Stomach smooth muscle (tissue), 2 donors: ENCODE results near the gene ASCL2.

Experiments
- H3K27ac ChIP-seq: one replicate; pipeline ENCODE4 v1.7.0; 2013; ENCODE audit warnings: mild to moderate bottlenecking, low read length, inconsistent platforms
- H3K27me3 ChIP-seq, 2 donors: one replicate each; pipeline ENCODE4 v1.7.0; 2013; ENCODE audit warnings: low read length in 2 of 2; ENCODE audit not compliant: insufficient read depth in 2 of 2, control insufficient read depth in 1 of 2
- H3K36me3 ChIP-seq, 2 donors: one replicate each; pipeline ENCODE4 v1.7.0; 2013; ENCODE audit warnings: low read length in 2 of 2; ENCODE audit not compliant: control insufficient read depth in 2 of 2, insufficient read depth in 2 of 2
- H3K4me1 ChIP-seq: one replicate; pipeline ENCODE4 v1.7.0; 2013; ENCODE audit warnings: low read length; ENCODE audit not compliant: control insufficient read depth, insufficient read depth
- H3K4me3 ChIP-seq, 2 donors: one replicate each; pipeline ENCODE4 v1.7.0; 2013; ENCODE audit warnings: low read length in 2 of 2
- H3K9ac ChIP-seq, 2 donors: one replicate each; pipeline ENCODE4 v1.7.0; 2013; ENCODE audit warnings: low read length in 2 of 2, mild to moderate bottlenecking in 1 of 2
- H3K9me3 ChIP-seq, 2 donors: one replicate each; pipeline ENCODE4 v1.7.0; 2013; ENCODE audit warnings: low read length in 2 of 2; ENCODE audit not compliant: control insufficient read depth in 2 of 2
- donor health status: healthy.
- donor health status: Pancreatic carcinoma.

ASCL2 gene

DNA sequence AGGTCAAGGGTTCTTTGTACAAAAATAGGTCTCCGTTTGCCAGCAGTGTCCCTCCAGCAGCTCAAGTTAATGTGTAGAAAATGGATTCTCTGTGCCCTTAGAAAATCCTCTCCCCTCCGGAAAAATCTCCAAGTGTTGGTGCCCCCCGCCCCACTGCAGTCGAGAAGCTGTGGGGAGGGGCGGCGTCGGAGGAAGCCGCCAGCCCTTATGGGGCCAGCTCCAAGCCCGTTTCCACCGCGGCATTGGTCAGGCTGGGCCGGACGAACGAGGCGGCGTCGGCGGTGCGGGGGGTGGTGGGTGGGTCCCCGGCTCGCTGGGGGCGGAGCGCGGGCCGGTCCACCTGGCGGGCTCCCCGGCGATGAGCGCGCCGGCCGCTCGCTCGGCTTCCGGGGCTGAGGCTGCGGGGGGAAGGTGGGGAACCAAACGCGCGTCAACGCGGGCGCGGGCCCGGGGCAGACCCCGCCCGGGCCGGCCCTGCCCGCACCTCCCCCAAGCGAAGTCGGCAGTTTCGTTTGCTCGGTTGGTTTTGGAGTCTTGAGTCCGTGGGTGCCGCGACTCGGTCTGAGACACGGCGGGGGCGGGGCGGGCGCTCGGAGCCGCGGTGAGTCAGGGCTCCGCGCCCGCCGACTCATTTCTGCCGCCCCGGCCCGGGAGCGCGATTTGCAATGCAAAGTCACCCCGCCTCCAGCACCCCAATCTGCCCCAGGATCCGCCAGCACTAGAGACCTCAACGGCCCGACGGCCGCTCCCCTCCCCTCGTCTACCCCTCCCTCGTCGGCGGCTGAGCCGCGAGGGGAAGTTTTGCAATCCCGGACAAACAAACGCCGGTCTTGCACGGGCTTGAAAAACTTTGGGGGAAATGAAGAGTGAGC is 1.4 kb downstream of the ASCL2 start:
- Histone ChIP-seq H3K9ac (no peak overlapping the region), H3K9me3 (no peaks in the 10 kb centered on the region), H3K4me1 (peaks cover 20% of the 10 kb centered on the region), H3K36me3 (no peaks in the 10 kb centered on the region), H3K27ac (no peak overlapping the region), H3K4me3 (peak overlapping the region; percentile 25 to 47), H3K27me3 (peaks cover 15 to 51% of the 10 kb centered on the region in 2 donors)

DNA sequence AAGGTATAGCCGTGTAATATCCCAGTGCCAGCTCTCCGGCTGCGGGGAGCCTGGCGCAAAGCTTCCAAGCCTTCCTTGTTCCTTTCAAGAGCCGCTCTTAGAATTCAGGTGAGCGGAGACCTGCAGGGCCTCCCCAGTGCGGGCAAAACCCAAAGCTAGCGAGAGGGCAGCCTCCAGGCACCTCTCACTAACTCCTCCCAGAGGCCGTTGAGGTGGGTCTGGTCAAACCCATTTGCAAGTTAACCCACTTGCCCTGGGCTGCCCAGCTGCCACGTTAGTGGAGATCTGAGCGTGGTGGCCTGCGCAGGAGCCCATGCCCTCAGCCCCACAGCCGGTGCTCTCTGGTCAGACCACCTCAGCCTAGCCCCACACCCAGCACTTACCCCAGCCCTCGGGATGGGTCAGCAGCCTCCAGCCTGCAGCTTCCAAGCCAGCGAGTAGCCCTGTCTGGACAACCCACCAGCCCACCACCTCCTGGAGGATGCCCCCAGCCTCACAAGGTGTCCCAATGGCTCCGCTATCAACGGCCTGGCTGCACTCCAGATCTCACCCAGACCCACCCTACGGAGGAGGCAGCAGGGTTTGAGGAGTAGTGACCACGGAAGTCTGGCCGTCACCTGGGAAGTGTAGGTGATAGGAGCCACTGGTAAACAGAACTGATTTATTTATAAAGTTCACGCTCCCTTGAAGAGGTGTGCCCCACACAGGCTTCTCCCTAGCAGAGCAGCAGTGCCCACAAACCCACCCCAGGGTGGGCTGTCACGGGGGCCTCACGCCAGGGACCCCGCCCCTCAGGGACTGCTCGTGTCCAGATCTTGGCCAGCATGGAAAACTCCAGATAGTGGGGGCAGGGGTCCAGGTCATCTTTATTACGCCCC is 2.3 kb downstream of the ASCL2 start:
- Histone ChIP-seq H3K9ac (no peak overlapping the region), H3K27ac (no peak overlapping the region), H3K9me3 (no peaks in the 10 kb centered on the region), H3K36me3 (no peaks in the 10 kb centered on the region), H3K27me3 (peaks cover 15 to 51% of the 10 kb centered on the region in 2 donors), H3K4me3 (no peak overlapping the region), H3K4me1 (peaks cover 20% of the 10 kb centered on the region)

DNA sequence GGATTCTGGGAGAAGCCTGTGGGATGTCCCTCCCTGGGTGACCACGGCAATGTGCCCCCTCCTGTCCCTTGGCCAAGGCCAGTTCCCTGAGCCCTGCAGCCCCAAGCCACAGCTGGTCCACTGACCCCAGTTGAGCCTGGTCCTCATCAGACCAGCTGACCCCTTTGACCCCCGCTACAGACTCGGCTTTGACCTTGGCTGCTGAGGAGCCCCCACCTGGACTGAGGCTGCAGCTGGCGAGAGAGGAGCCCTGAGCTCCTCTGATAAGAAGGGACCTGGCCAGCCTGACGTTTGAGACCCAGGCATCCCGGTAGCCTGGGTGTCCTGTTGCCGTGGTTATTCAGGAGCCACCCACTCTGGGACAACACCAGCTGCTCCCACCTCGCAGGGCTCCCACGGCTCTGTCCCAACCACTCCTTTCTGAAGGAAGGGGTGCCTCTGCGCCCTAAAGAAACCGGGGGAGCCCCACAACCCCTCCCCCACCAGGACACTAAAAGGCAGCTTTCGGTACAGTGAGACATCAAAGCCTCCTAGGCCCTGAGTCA is 3.0 kb downstream of the ASCL2 start:
- no peak overlapping the region for H3K27ac ChIP-seq
- H3K4me1 ChIP-seq: peaks cover 20% of the 10 kb centered on the region
- no peak overlapping the region for H3K4me3 ChIP-seq
- peaks cover 16 to 49% of the 10 kb centered on the region in 2 donors for H3K27me3 ChIP-seq
- no peaks in the 10 kb centered on the region for H3K36me3 ChIP-seq
- H3K9ac ChIP-seq: no peak overlapping the region
- no peaks in the 10 kb centered on the region for H3K9me3 ChIP-seq

DNA sequence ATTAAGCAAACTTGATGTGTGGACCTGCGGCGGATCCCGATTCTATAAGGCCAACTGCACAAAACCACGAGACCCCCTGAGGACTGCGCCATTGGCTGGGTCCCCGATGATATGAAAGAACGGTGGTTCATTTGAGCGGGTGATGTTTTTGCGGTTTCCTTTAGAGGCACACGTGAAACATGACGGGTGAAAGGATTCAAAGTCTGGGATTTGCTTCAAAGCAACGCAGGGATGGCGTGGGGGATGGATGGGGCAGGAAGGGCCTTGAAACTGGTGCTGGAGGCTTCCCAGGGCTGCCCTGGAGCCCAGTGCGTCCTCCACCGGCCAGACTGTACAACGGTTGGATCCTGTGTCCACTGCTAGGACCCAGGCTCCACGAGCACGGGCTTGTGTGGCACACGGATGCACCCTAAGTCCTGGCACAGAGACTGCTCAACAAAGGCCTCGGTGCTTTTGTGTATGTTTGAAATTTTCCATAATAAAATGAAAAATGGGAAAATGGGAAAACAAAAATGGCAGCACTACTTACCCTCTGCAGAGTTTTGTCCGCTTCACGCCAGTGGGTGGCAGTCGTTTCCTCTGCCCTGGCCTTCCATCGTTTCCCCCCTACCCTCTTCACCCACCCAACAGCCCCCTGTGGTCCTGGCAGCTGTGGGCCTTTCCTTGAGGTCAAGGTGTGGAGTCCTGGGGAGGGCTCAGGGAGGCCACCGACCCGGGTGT is 3.6 kb downstream of the ASCL2 start:
- peaks cover 20% of the 10 kb centered on the region for H3K4me1 ChIP-seq
- no peak overlapping the region for H3K4me3 ChIP-seq
- H3K27ac ChIP-seq: no peak overlapping the region
- no peak overlapping the region for H3K9ac ChIP-seq
- peaks cover 13 to 43% of the 10 kb centered on the region in 2 donors for H3K27me3 ChIP-seq
- H3K36me3 ChIP-seq: no peaks in the 10 kb centered on the region
- H3K9me3 ChIP-seq: no peaks in the 10 kb centered on the region

DNA sequence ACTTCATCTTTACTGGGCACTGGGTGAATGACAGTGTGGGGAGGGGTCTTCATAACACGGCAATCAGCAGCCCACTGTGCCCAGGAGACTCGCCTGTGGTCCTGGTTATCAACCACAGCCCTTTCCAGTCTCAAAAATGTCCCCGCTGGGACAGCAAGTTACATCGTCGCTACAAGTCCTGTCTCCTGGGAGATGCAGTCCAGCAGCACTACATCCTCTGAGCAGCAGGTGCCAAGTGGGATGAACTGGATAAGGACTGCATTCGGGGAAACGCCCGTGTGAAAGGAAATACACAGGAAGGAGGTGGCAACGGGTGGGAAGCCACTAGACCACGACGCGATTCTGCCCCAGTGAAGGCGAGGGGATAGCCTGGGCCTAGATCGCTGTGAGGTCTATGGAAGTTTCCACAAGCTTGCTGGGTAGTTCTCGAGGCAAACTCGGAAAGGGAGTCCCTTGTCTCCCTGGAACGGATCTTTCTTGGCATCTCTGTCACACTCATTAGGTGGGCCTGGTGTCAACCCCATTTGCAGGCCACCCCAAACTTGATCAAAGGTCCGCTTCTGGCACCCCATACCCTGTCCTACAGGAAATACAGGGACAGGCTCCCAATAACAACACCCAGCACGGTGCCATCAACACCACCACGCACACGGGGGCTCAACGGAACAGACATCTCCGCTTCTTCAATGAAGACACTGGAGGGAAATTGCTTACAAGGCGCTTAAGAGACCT is 4.4 kb downstream of the ASCL2 start:
- peaks cover 19% of the 10 kb centered on the region for H3K4me1 ChIP-seq
- no peaks in the 10 kb centered on the region for H3K9me3 ChIP-seq
- H3K27ac ChIP-seq: no peak overlapping the region
- H3K27me3 ChIP-seq: peaks cover 10 to 37% of the 10 kb centered on the region in 2 donors
- H3K9ac ChIP-seq: no peak overlapping the region
- no peaks in the 10 kb centered on the region for H3K36me3 ChIP-seq
- H3K4me3 ChIP-seq: no peak overlapping the region

DNA sequence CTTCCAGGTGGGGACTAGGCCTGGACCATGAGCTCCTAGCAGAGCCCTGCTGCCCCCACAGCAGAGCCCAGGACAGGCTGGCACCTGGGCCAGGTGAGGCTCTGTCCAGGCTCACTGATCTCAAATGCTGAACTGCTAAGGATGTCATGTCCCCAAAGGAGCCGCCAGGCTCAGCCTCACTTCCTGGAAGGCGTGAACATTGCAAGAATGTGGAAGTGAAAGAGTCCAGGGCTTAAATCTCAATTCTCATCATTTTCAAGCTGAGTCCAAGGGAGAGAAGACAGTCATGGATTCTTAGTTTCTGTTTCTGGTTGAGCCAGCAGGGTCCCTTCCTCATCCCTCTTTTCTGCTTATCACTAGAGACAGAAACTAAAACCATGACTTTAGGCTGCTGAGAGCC is 5.0 kb downstream of the ASCL2 start:
- H3K4me1 ChIP-seq: peaks cover 13% of the 10 kb centered on the region
- H3K9me3 ChIP-seq: no peaks in the 10 kb centered on the region
- H3K27me3 ChIP-seq: peaks cover 9 to 31% of the 10 kb centered on the region in 2 donors
- no peak overlapping the region for H3K27ac ChIP-seq
- no peaks in the 10 kb centered on the region for H3K36me3 ChIP-seq
- no peak overlapping the region for H3K4me3 ChIP-seq
- H3K9ac ChIP-seq: no peak overlapping the region

DNA sequence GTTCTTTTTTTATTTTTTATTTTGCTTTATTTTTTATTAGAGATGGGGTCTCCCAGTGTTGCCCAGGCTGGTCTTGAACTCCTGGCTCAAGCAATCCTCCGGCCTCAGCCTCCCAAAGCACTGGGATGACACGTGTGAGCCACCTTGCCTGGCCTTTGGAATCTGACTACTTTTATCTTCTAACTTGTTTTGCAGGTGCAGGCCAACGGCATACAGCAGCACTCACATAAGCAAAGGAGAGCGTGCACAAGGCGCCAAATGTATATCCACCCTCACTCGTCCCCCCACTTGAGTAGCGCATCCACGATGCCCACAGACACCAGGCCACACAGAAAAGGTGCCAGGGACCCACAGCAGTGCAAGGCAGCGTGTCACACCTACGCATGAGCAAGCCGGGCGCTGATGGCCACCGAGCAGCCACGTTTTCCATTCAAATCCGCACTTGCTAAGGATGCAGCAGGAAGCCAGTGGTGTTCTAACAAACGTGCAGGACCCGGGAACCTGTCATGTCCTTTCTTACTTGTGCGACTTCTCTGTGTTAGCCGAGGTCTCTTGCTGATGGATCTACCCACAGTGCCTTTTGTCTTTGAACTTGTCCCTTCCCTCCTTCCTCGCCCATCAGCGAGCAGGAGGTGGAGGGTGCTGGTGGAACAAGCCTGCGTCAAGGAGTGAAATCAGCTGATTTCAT is 5.9 kb downstream of the ASCL2 start:
- H3K4me1 ChIP-seq: peaks cover 5% of the 10 kb centered on the region
- no peak overlapping the region for H3K4me3 ChIP-seq
- no peaks in the 10 kb centered on the region for H3K9me3 ChIP-seq
- H3K27me3 ChIP-seq: peaks cover 7 to 23% of the 10 kb centered on the region in 2 donors
- no peak overlapping the region for H3K27ac ChIP-seq
- H3K36me3 ChIP-seq: no peaks in the 10 kb centered on the region
- H3K9ac ChIP-seq: no peak overlapping the region

DNA sequence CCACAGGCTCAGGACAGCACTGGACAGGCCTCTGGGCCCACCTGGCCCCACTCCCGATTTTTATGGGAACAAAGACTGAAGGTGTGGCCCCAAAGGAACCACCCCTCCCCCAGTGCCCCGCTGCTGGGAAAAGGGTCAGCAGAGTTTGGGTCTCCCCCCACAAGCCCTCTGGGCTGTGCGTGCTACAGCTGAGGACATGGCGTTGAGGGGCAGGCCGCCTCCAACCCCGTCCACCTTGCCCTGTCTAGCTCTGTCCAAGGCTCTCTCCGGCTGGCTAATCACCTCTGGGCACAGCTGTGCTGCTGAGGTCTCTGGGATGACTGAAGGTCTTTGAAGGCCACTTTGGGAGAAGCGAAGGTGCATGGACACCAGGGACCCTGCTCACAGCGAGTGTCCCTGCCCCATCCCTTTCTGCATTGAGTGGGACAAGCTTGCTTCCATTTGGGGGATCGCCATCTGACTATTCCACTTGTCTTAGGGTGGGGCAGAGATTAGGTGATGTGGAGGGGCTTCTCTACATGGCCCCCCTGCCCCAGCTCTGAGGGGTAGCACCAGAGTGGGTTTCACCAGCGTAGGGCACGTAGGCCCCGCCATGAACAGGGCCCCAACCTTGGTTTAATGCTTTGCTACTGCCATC is 6.5 kb downstream of the ASCL2 start:
- no peaks in the 10 kb centered on the region for H3K36me3 ChIP-seq
- no peak overlapping the region for H3K27ac ChIP-seq
- H3K9ac ChIP-seq: no peak overlapping the region
- no peaks in the 10 kb centered on the region for H3K9me3 ChIP-seq
- no peak overlapping the region for H3K4me3 ChIP-seq
- H3K27me3 ChIP-seq: peaks cover 10 to 17% of the 10 kb centered on the region in 2 donors
- no peaks in the 10 kb centered on the region for H3K4me1 ChIP-seq

DNA sequence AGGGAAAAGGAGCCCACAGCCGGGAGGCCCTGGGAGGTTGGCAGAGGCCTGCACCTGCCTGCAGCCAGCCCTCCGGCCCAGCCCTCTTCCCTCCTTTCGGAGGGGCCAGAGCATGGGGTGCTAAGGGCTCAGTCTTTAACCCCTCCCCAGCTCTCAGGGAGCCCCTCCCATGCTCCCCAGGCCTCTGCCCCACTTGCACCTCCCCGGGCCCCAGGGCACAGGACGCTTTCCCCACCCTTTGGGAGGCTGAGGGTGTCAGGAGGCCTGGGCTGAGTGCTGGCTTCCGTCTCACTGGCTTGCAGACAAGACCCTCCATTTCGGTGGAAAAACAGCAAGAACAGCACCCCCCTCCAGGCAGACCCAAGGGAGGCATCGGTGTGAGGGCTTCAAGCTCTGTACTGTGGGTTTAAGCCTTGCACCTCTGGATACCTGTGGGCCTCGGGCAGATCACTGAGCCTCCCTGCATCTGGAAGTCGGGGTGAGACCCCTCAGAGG is 7.3 kb downstream of the ASCL2 start:
- Histone ChIP-seq H3K27me3 (peaks cover 8 to 10% of the 10 kb centered on the region in 2 donors), H3K4me3 (no peak overlapping the region), H3K9me3 (no peaks in the 10 kb centered on the region), H3K27ac (no peak overlapping the region), H3K4me1 (no peaks in the 10 kb centered on the region), H3K9ac (no peak overlapping the region), H3K36me3 (no peaks in the 10 kb centered on the region)
